Measurements from ENCODE around the gene COL11A2. TPM values are rescaled to one million over a fixed set of nuclear protein-coding genes. Genes with fewer than 3 reads are reported as not detected.

The COL11A2 gene
- total and polyA plus RNA-seq, 5 donors from 2014 or later: 0.34 to 0.89 (median 0.43) TPM; not detected in 2

DNA sequence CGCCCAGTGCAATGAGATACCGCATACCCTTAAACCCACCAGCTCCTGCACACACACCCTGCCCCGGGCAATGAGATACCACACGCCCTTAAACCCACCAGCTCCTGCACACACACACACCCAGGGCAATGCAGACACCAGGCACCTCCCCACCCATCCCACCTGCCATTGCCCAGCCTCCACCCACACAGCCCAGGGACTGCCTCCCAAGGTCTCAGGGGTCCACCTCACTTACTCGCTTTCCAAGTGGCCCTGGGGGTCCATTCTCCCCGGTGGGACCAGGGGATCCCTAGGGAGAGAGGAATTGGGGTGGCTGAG is 24.0 kb downstream of the COL11A2 start:
- H3K27ac ChIP-seq (ENCODE audit: insufficient read depth, low read length, poor library complexity, severe bottlenecking): no peak overlapping the region
- no peaks in the 10 kb centered on the region for H3K4me1 ChIP-seq (ENCODE audit: control insufficient read depth, insufficient read depth, low read length, poor library complexity, severe bottlenecking)
- H3K9me3 ChIP-seq (ENCODE audit: control insufficient read depth in 2 of 2, low read length in 2 of 2): no peaks in the 10 kb centered on the region
- DNase-seq: no peak
- no peak for ATAC-seq (ENCODE audit: low read depth in 2 of 2)
- H3K4me3 Mint-ChIP-seq: no peak overlapping the region
- H3K27ac Mint-ChIP-seq: no peak overlapping the region
- H3K36me3 Mint-ChIP-seq: no peaks in the 10 kb centered on the region
- no peak overlapping the region for H3K4me3 ChIP-seq (ENCODE audit: low read depth, low read length)
- no peaks in the 10 kb centered on the region for H3K36me3 ChIP-seq (ENCODE audit: control insufficient read depth, insufficient read depth, low read length)
- peaks cover 19% of the 10 kb centered on the region for H3K27me3 Mint-ChIP-seq
- no peaks in the 10 kb centered on the region for H3K4me1 Mint-ChIP-seq
- no peaks in the 10 kb centered on the region for H3K9me3 Mint-ChIP-seq
- H3K27me3 ChIP-seq (ENCODE audit: control insufficient read depth, insufficient read depth, low read length): no peaks in the 10 kb centered on the region

DNA sequence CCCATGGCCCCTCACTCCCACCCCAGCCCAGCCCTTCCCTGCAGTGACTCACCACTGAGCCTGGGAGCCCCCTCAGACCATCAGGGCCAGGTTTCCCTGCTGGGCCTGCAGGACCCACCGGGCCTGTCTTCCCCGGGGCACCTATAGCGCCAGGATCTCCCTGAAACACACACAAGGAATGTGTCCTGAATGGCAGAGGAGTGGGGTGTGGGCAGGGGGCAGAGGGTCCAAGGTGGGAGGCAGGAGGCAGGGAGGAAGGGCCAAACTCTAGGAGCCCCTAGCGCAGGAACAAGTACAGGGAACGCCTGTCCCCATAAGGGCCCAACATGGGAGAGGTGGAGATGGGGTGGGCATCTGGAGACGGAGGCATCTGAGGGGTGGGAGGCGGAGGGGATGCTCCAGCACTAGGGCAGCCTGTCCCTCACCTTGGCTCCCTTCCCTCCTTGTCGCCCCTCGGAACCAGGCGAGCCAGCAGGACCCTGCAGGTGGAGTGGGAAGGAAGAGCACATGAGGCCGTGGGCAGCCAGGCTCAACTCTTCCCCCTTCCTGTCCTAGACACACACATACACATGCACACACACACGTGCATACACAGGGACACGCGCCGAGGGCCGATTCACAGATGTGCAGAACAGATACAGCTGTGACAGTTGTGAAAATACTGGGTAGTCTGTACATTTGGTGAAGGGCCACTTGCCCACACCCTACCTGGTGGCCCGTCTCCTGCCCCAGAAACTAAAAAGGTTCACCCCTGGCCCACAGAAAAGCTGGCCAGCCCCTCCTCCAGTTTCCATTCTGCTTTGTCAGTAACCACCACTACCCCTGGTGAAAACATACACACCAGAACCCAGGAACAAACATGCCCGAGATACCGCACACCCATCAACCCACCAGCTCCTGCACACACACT is 24.6 kb downstream of the COL11A2 start:
- Histone ChIP-seq H3K27me3 (ENCODE audit: control insufficient read depth, insufficient read depth, low read length) (no peaks in the 10 kb centered on the region), H3K9me3 (ENCODE audit: control insufficient read depth in 2 of 2, low read length in 2 of 2) (no peaks in the 10 kb centered on the region), H3K36me3 (ENCODE audit: control insufficient read depth, insufficient read depth, low read length) (no peaks in the 10 kb centered on the region), H3K27ac (ENCODE audit: insufficient read depth, low read length, poor library complexity, severe bottlenecking) (no peak overlapping the region), H3K4me1 (ENCODE audit: control insufficient read depth, insufficient read depth, low read length, poor library complexity, severe bottlenecking) (no peaks in the 10 kb centered on the region), H3K4me3 (ENCODE audit: low read depth, low read length) (no peak overlapping the region)
- no peaks in the 10 kb centered on the region for H3K36me3 Mint-ChIP-seq
- no peaks in the 10 kb centered on the region for H3K4me1 Mint-ChIP-seq
- no peak overlapping the region for H3K27ac Mint-ChIP-seq
- H3K9me3 Mint-ChIP-seq: no peaks in the 10 kb centered on the region
- ATAC-seq (ENCODE audit: low read depth in 2 of 2) (no peak), DNase-seq (no peak)
- H3K27me3 Mint-ChIP-seq: peaks cover 19% of the 10 kb centered on the region
- H3K4me3 Mint-ChIP-seq: no peak overlapping the region

DNA sequence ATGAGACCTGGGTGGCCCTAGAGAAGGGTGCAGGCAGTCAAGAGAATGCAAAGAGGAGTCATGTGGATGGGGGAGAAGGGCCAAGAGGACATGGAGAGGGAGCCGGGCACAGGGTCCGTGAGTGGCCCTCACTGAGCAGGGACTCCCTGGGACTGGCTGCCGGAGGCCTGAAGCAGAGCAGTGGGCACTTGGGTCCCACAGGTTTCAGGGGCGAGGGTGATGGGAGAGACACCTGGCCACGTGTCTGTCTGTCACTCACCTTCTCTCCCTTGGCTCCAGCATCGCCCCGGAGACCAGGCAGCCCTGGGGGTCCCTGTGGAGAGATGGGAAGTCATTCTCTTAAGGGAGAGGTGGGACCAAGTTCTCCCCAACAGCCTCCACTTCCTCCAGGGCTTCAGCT is 25.5 kb downstream of the COL11A2 start:
- Histone ChIP-seq H3K4me1 (ENCODE audit: control insufficient read depth, insufficient read depth, low read length, poor library complexity, severe bottlenecking) (peaks cover 2% of the 10 kb centered on the region), H3K27ac (ENCODE audit: insufficient read depth, low read length, poor library complexity, severe bottlenecking) (no peak overlapping the region), H3K27me3 (ENCODE audit: control insufficient read depth, insufficient read depth, low read length) (no peaks in the 10 kb centered on the region), H3K9me3 (ENCODE audit: control insufficient read depth in 2 of 2, low read length in 2 of 2) (no peaks in the 10 kb centered on the region), H3K36me3 (ENCODE audit: control insufficient read depth, insufficient read depth, low read length) (no peaks in the 10 kb centered on the region), H3K4me3 (ENCODE audit: low read depth, low read length) (no peak overlapping the region)
- Mint-ChIP-seq H3K9me3 (no peaks in the 10 kb centered on the region), H3K36me3 (no peaks in the 10 kb centered on the region), H3K4me3 (no peak overlapping the region), H3K4me1 (peaks cover 0 to 6% (median 2%) of the 10 kb centered on the region in 4 donors), H3K27ac (no peak overlapping the region), H3K27me3 (peaks cover 19% of the 10 kb centered on the region)
- DNase-seq: no peak
- ATAC-seq (ENCODE audit: low read depth in 2 of 2): no peak

DNA sequence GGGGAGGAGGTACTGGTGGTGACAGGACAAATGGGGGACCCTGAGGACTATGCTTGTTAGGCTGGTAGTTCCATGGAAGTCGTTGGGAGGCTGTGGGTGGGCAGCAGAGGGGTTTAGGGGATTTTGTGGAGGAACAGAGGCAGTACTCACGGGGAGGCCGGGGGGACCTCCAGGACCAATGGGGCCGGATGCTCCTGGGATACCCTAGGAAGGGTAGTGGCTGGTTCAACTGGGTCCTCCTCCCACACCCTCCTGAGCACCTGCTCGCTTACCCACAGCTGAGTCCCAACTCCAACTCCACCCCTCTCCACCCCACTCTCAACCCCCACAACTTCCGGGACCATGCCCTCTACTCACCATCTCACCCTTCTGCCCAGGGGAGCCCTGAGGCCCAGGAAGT is 25.9 kb downstream of the COL11A2 start:
- H3K4me1 ChIP-seq (ENCODE audit: control insufficient read depth, insufficient read depth, low read length, poor library complexity, severe bottlenecking): peaks cover 7% of the 10 kb centered on the region
- no peaks in the 10 kb centered on the region for H3K9me3 Mint-ChIP-seq
- peaks cover 22% of the 10 kb centered on the region for H3K27me3 Mint-ChIP-seq
- no peak overlapping the region for H3K4me3 Mint-ChIP-seq
- DNase-seq (no peak), ATAC-seq (ENCODE audit: low read depth in 2 of 2) (no peak)
- no peaks in the 10 kb centered on the region for H3K27me3 ChIP-seq (ENCODE audit: control insufficient read depth, insufficient read depth, low read length)
- H3K36me3 ChIP-seq (ENCODE audit: control insufficient read depth, insufficient read depth, low read length): no peaks in the 10 kb centered on the region
- no peak overlapping the region for H3K27ac Mint-ChIP-seq
- no peaks in the 10 kb centered on the region for H3K9me3 ChIP-seq (ENCODE audit: control insufficient read depth in 2 of 2, low read length in 2 of 2)
- H3K4me1 Mint-ChIP-seq: peaks cover 0 to 8% (median 5%) of the 10 kb centered on the region in 4 donors
- no peak overlapping the region for H3K4me3 ChIP-seq (ENCODE audit: low read depth, low read length)
- H3K36me3 Mint-ChIP-seq: no peaks in the 10 kb centered on the region
- no peak overlapping the region for H3K27ac ChIP-seq (ENCODE audit: insufficient read depth, low read length, poor library complexity, severe bottlenecking)

DNA sequence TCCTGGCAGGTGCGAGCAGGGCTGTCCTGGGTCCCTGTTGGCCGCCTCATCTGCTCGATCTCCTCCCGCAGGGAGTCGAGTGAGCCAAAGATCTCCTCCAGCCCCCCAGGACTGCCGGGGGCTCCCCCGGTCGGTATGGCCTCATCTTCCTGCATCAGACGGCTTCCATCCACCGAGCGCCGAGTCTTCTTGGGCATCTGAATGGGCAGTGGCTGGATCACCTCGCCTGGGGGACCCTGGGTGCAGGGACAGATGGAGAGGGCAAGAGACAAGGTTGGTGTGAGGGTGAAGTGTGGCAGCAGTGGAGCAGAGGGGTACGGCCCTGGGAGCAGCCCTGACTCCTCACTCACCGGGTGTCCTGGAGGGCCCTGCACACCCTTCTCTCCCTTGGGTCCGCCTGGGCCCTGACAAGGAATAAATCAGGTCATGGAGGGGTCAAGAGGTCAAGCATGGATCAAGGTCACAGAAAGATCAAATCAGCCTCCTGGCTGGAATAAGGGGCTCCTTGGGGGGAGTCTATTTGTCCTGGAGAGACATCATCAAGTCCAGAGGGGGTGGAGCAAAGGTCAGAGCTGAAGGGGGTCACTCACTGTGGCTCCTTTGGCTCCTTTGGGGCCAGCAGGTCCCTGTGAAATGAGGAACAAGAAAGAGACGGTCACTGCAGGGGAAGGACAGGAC is 26.5 kb downstream of the COL11A2 start:
- H3K27me3 ChIP-seq (ENCODE audit: control insufficient read depth, insufficient read depth, low read length): no peaks in the 10 kb centered on the region
- no peak for DNase-seq

DNA sequence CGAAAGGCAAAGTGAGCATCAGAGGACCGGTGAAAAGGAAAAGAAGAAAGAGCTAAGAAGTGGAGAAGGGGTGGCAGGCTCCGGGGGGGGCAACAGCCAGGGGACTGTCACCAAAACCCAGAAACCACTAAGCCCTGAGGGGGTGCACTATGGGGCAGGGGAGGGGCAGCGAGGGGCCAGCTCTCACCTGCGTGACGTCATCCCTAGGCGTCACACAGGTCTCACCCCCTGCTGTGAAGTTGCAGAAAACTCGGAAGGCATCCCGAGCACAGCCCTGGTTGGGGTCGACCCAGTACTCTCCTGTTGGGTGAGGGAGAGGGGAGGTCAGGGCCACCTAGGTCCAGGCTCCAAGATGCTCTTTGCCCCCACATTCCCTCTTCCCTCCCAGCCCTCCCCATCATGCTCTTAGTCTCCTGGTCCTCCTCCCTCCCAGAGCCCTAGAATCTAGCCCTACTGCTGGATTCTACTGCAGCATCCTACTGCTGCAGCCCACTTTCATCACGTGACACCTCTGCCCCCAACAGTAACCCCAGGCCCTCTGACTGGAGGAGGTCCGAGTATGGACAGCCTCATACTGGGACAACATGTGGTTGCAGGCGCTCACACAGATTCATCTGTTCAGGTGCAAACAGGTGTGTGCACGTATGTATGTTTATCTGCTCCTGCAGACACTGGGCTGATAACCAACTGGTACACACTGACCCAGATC is 27.4 kb downstream of the COL11A2 start:
- Mint-ChIP-seq H3K36me3 (no peaks in the 10 kb centered on the region), H3K9me3 (no peaks in the 10 kb centered on the region), H3K27me3 (peaks cover 29% of the 10 kb centered on the region), H3K27ac (peak overlapping the region in 1 of 3 donors; percentile 54), H3K4me3 (no peak overlapping the region), H3K4me1 (peaks cover 0 to 11% (median 8%) of the 10 kb centered on the region in 4 donors)
- ATAC-seq (ENCODE audit: low read depth in 2 of 2) (no peak), DNase-seq (no peak)
- Histone ChIP-seq H3K36me3 (ENCODE audit: control insufficient read depth, insufficient read depth, low read length) (no peaks in the 10 kb centered on the region), H3K4me3 (ENCODE audit: low read depth, low read length) (no peak overlapping the region), H3K4me1 (ENCODE audit: control insufficient read depth, insufficient read depth, low read length, poor library complexity, severe bottlenecking) (peaks cover 10% of the 10 kb centered on the region), H3K27me3 (ENCODE audit: control insufficient read depth, insufficient read depth, low read length) (no peaks in the 10 kb centered on the region), H3K27ac (ENCODE audit: insufficient read depth, low read length, poor library complexity, severe bottlenecking) (no peak overlapping the region), H3K9me3 (ENCODE audit: control insufficient read depth in 2 of 2, low read length in 2 of 2) (no peaks in the 10 kb centered on the region)

More for the DNA sequence above, 26.5 kb downstream of the COL11A2 start:
- H3K4me1 ChIP-seq (ENCODE audit: control insufficient read depth, insufficient read depth, low read length, poor library complexity, severe bottlenecking): peaks cover 10% of the 10 kb centered on the region
- Mint-ChIP-seq H3K27me3 (peaks cover 25% of the 10 kb centered on the region), H3K4me1 (peaks cover 0 to 11% (median 8%) of the 10 kb centered on the region in 4 donors), H3K9me3 (no peaks in the 10 kb centered on the region), H3K36me3 (no peaks in the 10 kb centered on the region), H3K27ac (no peak overlapping the region), H3K4me3 (peak overlapping the region in 1 of 4 donors; percentile 58)
- no peak overlapping the region for H3K27ac ChIP-seq (ENCODE audit: insufficient read depth, low read length, poor library complexity, severe bottlenecking)
- H3K9me3 ChIP-seq (ENCODE audit: control insufficient read depth in 2 of 2, low read length in 2 of 2): no peaks in the 10 kb centered on the region
- no peaks in the 10 kb centered on the region for H3K36me3 ChIP-seq (ENCODE audit: control insufficient read depth, insufficient read depth, low read length)
- ATAC-seq (ENCODE audit: low read depth in 2 of 2): no peak
- H3K4me3 ChIP-seq (ENCODE audit: low read depth, low read length): no peak overlapping the region

DNA sequence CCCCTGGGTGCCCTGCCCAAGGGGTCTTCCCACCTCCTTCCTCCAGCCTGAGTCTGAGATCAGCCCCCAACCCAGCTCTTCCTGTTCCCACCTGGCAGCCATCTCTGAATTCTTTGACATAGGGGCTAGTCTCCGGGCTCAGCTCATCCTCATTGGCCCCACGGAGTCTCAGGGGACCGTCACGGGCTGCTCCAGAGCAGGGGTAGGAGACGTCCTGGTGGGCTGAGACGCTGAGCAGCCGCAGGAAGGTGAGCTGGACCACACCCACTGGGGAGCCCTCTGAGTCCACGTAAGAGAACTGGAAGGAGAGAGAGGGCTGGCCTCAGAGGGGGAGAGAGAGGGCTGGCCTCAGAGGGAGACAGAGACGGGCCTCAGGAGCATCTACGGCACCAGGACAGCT is 28.1 kb downstream of the COL11A2 start:
- Histone ChIP-seq H3K4me1 (ENCODE audit: control insufficient read depth, insufficient read depth, low read length, poor library complexity, severe bottlenecking) (peaks cover 10% of the 10 kb centered on the region), H3K4me3 (ENCODE audit: low read depth, low read length) (no peak overlapping the region), H3K27ac (ENCODE audit: insufficient read depth, low read length, poor library complexity, severe bottlenecking) (no peak overlapping the region), H3K9me3 (ENCODE audit: control insufficient read depth in 2 of 2, low read length in 2 of 2) (no peaks in the 10 kb centered on the region), H3K27me3 (ENCODE audit: control insufficient read depth, insufficient read depth, low read length) (no peaks in the 10 kb centered on the region), H3K36me3 (ENCODE audit: control insufficient read depth, insufficient read depth, low read length) (no peaks in the 10 kb centered on the region)
- Mint-ChIP-seq H3K4me1 (peaks cover 0 to 11% (median 8%) of the 10 kb centered on the region in 4 donors), H3K4me3 (no peak overlapping the region), H3K27me3 (peaks cover 26% of the 10 kb centered on the region), H3K9me3 (no peaks in the 10 kb centered on the region), H3K36me3 (no peaks in the 10 kb centered on the region), H3K27ac (peak overlapping the region; percentile 42 to 89 (median 54))
- DNase-seq: no peak
- no peak for ATAC-seq (ENCODE audit: low read depth in 2 of 2)
